GM10266 (cell line): ENCODE data around the gene CCNI.

ENCODE experiments used
- DNase-seq: peaks from one replicate; pipeline ENCODE4 v3.0.0; 2012; ENCODE audit errors: extremely low spot score
- TF ChIP-seq, protein P1 (sequence below): IDR thresholded peaks from 2 replicates; pipeline ENCODE4 v1.5.1; 2012; ENCODE audit warnings: mild to moderate bottlenecking, low read depth; ENCODE audit not compliant: control insufficient read depth, insufficient read depth; ENCODE audit errors: missing control alignments

The CCNI gene

DNA sequence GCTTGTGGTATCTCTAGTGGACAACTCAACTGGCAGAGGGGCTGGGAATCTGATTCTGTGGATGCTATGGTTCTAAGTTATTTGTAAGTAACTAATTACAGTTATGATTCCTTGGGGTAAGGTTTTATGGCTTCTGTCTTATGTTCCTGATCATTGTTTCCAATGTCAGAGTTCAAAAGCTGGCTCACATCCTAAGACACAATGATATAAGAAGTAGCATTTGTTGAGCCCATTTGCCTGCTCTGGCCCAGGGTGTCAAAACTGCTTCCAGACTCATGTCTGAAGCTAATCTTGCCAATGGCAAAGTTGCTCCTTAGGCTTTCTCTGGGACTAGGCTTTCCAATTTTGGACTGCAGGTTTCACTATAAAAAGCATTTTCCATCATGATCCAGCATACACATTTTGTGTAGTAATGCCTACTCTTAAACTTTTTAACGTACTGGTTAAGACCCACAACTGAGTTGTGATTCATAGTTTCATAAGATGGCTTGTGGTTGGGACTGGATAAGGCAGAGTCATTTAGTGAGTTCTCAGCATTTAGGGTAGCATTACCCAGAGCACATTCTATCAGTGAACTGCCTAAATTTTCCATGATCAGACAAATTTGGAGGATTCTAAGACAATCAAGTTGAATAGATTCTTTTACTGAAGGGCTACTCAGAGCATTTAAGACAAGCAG is 50.0 kb downstream of the CCNI start:
- TF ChIP-seq, protein P1, sequence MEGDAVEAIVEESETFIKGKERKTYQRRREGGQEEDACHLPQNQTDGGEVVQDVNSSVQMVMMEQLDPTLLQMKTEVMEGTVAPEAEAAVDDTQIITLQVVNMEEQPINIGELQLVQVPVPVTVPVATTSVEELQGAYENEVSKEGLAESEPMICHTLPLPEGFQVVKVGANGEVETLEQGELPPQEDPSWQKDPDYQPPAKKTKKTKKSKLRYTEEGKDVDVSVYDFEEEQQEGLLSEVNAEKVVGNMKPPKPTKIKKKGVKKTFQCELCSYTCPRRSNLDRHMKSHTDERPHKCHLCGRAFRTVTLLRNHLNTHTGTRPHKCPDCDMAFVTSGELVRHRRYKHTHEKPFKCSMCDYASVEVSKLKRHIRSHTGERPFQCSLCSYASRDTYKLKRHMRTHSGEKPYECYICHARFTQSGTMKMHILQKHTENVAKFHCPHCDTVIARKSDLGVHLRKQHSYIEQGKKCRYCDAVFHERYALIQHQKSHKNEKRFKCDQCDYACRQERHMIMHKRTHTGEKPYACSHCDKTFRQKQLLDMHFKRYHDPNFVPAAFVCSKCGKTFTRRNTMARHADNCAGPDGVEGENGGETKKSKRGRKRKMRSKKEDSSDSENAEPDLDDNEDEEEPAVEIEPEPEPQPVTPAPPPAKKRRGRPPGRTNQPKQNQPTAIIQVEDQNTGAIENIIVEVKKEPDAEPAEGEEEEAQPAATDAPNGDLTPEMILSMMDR = no peak
- peak; percentile 27 for DNase-seq

GRCh38 chr4:77023920-77024319 is 51.9 kb downstream of the CCNI start:
- no peak for DNase-seq
- TF ChIP-seq, protein P1 = no peak

GRCh38 chr4:77022560-77023179 is 53.1 kb downstream of the CCNI start:
- no peak for DNase-seq
- TF ChIP-seq, protein P1 = no peak

GRCh38 chr4:77021614-77022089 is 54.1 kb downstream of the CCNI start:
- TF ChIP-seq, protein P1 = no peak
- DNase-seq = no peak

- DNase-seq = no peak
- TF ChIP-seq, protein P1 = no peak
Measured at GRCh38 chr4:77020017-77020416, 55.8 kb downstream of the CCNI start.

- DNase-seq = no peak
- TF ChIP-seq, protein P1 = no peak
Measured at GRCh38 chr4:77015390-77015789, 60.4 kb downstream of the CCNI start.

DNA sequence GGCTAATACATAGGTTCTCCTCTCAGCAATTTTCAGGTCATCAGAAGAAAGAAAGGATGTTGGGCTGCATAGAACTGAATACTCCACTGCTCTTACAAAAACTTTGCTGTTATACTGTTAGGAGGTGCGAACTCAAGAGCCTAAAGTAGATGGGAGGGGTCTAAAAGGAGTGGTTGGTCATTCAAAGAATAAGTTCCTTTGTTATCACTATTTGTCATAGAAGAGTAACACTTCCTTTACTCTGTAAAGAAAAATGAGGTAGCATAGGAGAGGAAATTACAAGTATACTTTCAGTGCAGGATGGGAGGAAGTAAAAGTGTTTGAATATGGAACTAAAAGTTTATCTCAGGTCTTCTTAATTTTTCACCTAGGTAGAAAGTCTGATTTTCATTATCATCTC is 61.5 kb downstream of the CCNI start:
- DNase-seq = no peak
- TF ChIP-seq, protein P1 = no peak
